ENCODE data around the gene TMEM222.

The TMEM222 gene

GRCh38 chr1:27360159-27361043 is 38.4 kb downstream of the TMEM222 start:
- DNase-seq = peak; percentile 34 to 63 (median 57)

GRCh38 chr1:27361044-27361402 is 39.1 kb downstream of the TMEM222 start:
- DNase-seq = no peak

GRCh38 chr1:27361553-27361952 is 39.6 kb downstream of the TMEM222 start:
- DNase-seq = no peak

GRCh38 chr1:27363766-27364695 is 42.1 kb downstream of the TMEM222 start:
- DNase-seq = no peak

- no peak for DNase-seq
These were observed 42.9 kb downstream of the TMEM222 start for GRCh38 chr1:27364696-27365371.

GRCh38 chr1:27365372-27366112 is 43.6 kb downstream of the TMEM222 start:
- peak; percentile 64 to 85 (median 71) for DNase-seq

GRCh38 chr1:27366113-27366410 is 44.1 kb downstream of the TMEM222 start:
- peak; percentile 53 to 75 (median 57) for DNase-seq

- peak in 2 of 5 donors; percentile 41 to 57 for DNase-seq
These were observed 44.6 kb downstream of the TMEM222 start, which contains the start of gene MAP3K6 for GRCh38 chr1:27366411-27367159. TSS of gene MAP3K6 (minus strand) at chr1:27366961. CDS start at chr1:27366597, 364 bp downstream.

GRCh38 chr1:27367160-27367650 is 45.2 kb downstream of the TMEM222 start:
- no peak for DNase-seq

- no peak for DNase-seq
These were observed 47.1 kb downstream of the TMEM222 start for GRCh38 chr1:27368869-27369582.

- DNase-seq = no peak
These were observed 50.3 kb downstream of the TMEM222 start for GRCh38 chr1:27372022-27372807.

- DNase-seq = no peak
These were observed 51.1 kb downstream of the TMEM222 start for GRCh38 chr1:27372808-27373690.

- DNase-seq = no peak
These were observed 52.6 kb downstream of the TMEM222 start, which contains the start of gene FCN3 for GRCh38 chr1:27374362-27375086. TSS of gene FCN3 (minus strand) at chr1:27374824. CDS start at chr1:27374818, 6 bp downstream.

GRCh38 chr1:27377760-27378495 is 56.0 kb downstream of the TMEM222 start:
- no peak for DNase-seq

- no peak for DNase-seq
These were observed 57.7 kb downstream of the TMEM222 start for GRCh38 chr1:27379564-27380122.

GRCh38 chr1:27380224-27380623 is 58.3 kb downstream of the TMEM222 start:
- DNase-seq = no peak
